Endodermal cell (in vitro differentiated cells): Measurements from ENCODE around the gene MCTP2. TPM values are rescaled to one million over a fixed set of nuclear protein-coding genes. Genes with fewer than 3 reads are reported as not detected.
"Not testable (repeated sequence)": the region's sequence is repeated elsewhere in the genome, so short reads cannot be mapped to it uniquely, and the experiment has no call there.

Experiments
- DNase-seq: peaks from one replicate; pipeline ENCODE4 v3.0.0-alpha.2; 2017
- H3K27ac ChIP-seq: 2 replicates; pipeline ENCODE4 v1.5.1; 2013; ENCODE audit warnings: mild to moderate bottlenecking, low read depth, low read length, moderate library complexity
- H3K27me3 ChIP-seq: 2 replicates; pipeline ENCODE4 v1.6.1; 2013; ENCODE audit warnings: mild to moderate bottlenecking, low read length, moderate library complexity; ENCODE audit not compliant: insufficient read depth, control insufficient read depth, poor library complexity, severe bottlenecking
- H3K36me3 ChIP-seq: 2 replicates; pipeline ENCODE4 v1.7.0; 2013; ENCODE audit warnings: mild to moderate bottlenecking, low read length, moderate library complexity; ENCODE audit not compliant: control insufficient read depth, insufficient read depth
- H3K4me1 ChIP-seq: one replicate; pipeline ENCODE4 v1.7.0; 2013; ENCODE audit warnings: low read length; ENCODE audit not compliant: control insufficient read depth, insufficient read depth
- H3K4me3 ChIP-seq: 2 replicates; pipeline ENCODE4 v1.5.1; 2013; ENCODE audit warnings: mild to moderate bottlenecking, low read length, moderate library complexity
- H3K9ac ChIP-seq: 2 replicates; pipeline ENCODE4 v1.6.1; 2013; ENCODE audit warnings: mild to moderate bottlenecking, low read length, moderate library complexity; ENCODE audit not compliant: poor library complexity, severe bottlenecking; ENCODE audit errors: extremely low read depth
- H3K9me3 ChIP-seq: 2 replicates; pipeline ENCODE4 v1.6.1; 2013; ENCODE audit warnings: mild to moderate bottlenecking, low read length, moderate library complexity; ENCODE audit not compliant: control insufficient read depth
- H3K27ac Mint-ChIP-seq: 2 replicates; pipeline ENCODE4 v1.8.0; 2020; ENCODE audit warnings: mixed read lengths
- H3K27me3 Mint-ChIP-seq: 2 replicates; pipeline ENCODE4 v1.8.0; 2021; ENCODE audit warnings: mild to moderate bottlenecking, mixed read lengths; ENCODE audit not compliant: insufficient read depth
- H3K36me3 Mint-ChIP-seq: 2 replicates; pipeline ENCODE4 v1.8.0; 2020; ENCODE audit warnings: low read depth, mixed read lengths
- H3K4me1 Mint-ChIP-seq: 2 replicates; pipeline ENCODE4 v1.8.0; 2020; ENCODE audit warnings: mixed read lengths
- H3K4me3 Mint-ChIP-seq: 2 replicates; pipeline ENCODE4 v1.8.0; 2020; ENCODE audit warnings: mild to moderate bottlenecking, moderate library complexity, mixed read lengths
- H3K9me3 Mint-ChIP-seq: 2 replicates; pipeline ENCODE4 v1.8.0; 2020; ENCODE audit warnings: mild to moderate bottlenecking, mixed read lengths
- CTCF ChIP-seq: fragments of 200-600 bp; sonication (generic); conservative IDR thresholded peaks from 2 replicates; pipeline ENCODE4 v1.5.0; 2021; ENCODE audit warnings: antibody characterized with exemption, mild to moderate bottlenecking
- WGBS, 2 experiments: methylation state at CpG; one replicate each; pipeline versions ENCODE4 v1.1.5 to v1.1.7; 2013; ENCODE audit warnings: missing lambda C conversion rate in 2 of 2, mixed read lengths in 1 of 2; ENCODE audit not compliant: insufficient coverage in 1 of 2, insufficient read length in 1 of 2; 5-methylcytosine and 5-hydroxymethylcytosine counted together
- total RNA-seq, 2 donors: library from RNA; stranded (reverse); fragmentation: NEBNext Ultra II Directional in 1 of 2; extraction: Animal tissue kit (Norgen Biotek cat#: 25700) in 1 of 2; gene quantifications; 2 replicates in 1 of 2; 3 replicates in 1 of 2; pipeline ENCODE4 v1.2.1, GENCODE V29; 2021

The MCTP2 gene
- total RNA-seq, 2 donors from 2014 or later: 9.2 to 12.1 TPM

- Histone ChIP-seq H3K36me3 (no peaks in the 10 kb centered on the region), H3K4me3 (no peak overlapping the region), H3K9ac (no peak overlapping the region), H3K27ac (no peak overlapping the region), H3K9me3 (no peaks in the 10 kb centered on the region), H3K27me3 (no peaks in the 10 kb centered on the region), H3K4me1 (no peaks in the 10 kb centered on the region)
- H3K9me3 Mint-ChIP-seq: no peaks in the 10 kb centered on the region
- H3K27me3 Mint-ChIP-seq: no peaks in the 10 kb centered on the region
- H3K27ac Mint-ChIP-seq: no peak overlapping the region
- no peak for TF ChIP-seq CTCF
- DNase-seq: no peak
- 90 to 92% methylated on average over 2 to 3 of the region's 3 CpGs for WGBS, 2 experiments
- no peaks in the 10 kb centered on the region for H3K36me3 Mint-ChIP-seq
- H3K4me3 Mint-ChIP-seq: no peak overlapping the region
- H3K4me1 Mint-ChIP-seq: no peaks in the 10 kb centered on the region
These were observed 261.8 kb downstream of the MCTP2 start for GRCh38 chr15:94493176-94493575.

GRCh38 chr15:94493586-94493985 is 262.2 kb downstream of the MCTP2 start:
- not testable (repeated sequence) for H3K36me3 ChIP-seq, H3K36me3 Mint-ChIP-seq, H3K9ac ChIP-seq, H3K4me3 Mint-ChIP-seq, H3K27me3 ChIP-seq, H3K4me1 Mint-ChIP-seq, H3K27me3 Mint-ChIP-seq, H3K4me1 ChIP-seq, H3K9me3 ChIP-seq, H3K27ac Mint-ChIP-seq, DNase-seq, H3K9me3 Mint-ChIP-seq, H3K27ac ChIP-seq, H3K4me3 ChIP-seq
- WGBS, 2 experiments: 100% methylated on average over 1 of the region's 1 CpG; no CpG with 5 or more reads in 1 of the 2 experiments

GRCh38 chr15:94494732-94495131 is 263.4 kb downstream of the MCTP2 start:
- Histone ChIP-seq H3K36me3 (no peaks in the 10 kb centered on the region), H3K9ac (no peak overlapping the region), H3K9me3 (no peaks in the 10 kb centered on the region), H3K27me3 (no peaks in the 10 kb centered on the region), H3K4me1 (no peaks in the 10 kb centered on the region), H3K27ac (no peak overlapping the region), H3K4me3 (no peak overlapping the region)
- no peaks in the 10 kb centered on the region for H3K27me3 Mint-ChIP-seq
- WGBS, 2 experiments: 97 to 100% methylated on average over 1 to 4 of the region's 4 CpGs
- no peaks in the 10 kb centered on the region for H3K36me3 Mint-ChIP-seq
- peaks cover 4% of the 10 kb centered on the region for H3K9me3 Mint-ChIP-seq
- no peak overlapping the region for H3K4me3 Mint-ChIP-seq
- H3K27ac Mint-ChIP-seq: no peak overlapping the region
- DNase-seq: no peak
- no peaks in the 10 kb centered on the region for H3K4me1 Mint-ChIP-seq
- no peak for TF ChIP-seq CTCF

- H3K36me3 ChIP-seq: no peaks in the 10 kb centered on the region
- no peak overlapping the region for H3K9ac ChIP-seq
- Mint-ChIP-seq H3K4me3 (no peak overlapping the region), H3K27me3 (no peaks in the 10 kb centered on the region), H3K27ac (no peak overlapping the region), H3K36me3 (no peaks in the 10 kb centered on the region), H3K4me1 (no peaks in the 10 kb centered on the region), H3K9me3 (peaks cover 15% of the 10 kb centered on the region)
- DNase-seq: no peak
- H3K27me3 ChIP-seq: no peaks in the 10 kb centered on the region
- no peak overlapping the region for H3K4me3 ChIP-seq
- no peak for TF ChIP-seq CTCF
- no peaks in the 10 kb centered on the region for H3K4me1 ChIP-seq
- no peak overlapping the region for H3K27ac ChIP-seq
- H3K9me3 ChIP-seq: no peaks in the 10 kb centered on the region
- 80% methylated on average over 2 of the region's 2 CpGs; no CpG with 5 or more reads in 1 of the 2 experiments for WGBS, 2 experiments
These were observed 271.9 kb downstream of the MCTP2 start for GRCh38 chr15:94503293-94503692.
